ENCODE measurements around the gene SYTL5. TPM values are rescaled to one million over a fixed set of nuclear protein-coding genes. Genes with fewer than 3 reads are reported as not detected.

Gene SYTL5
- total RNA-seq, 1 experiment from 2014 or later: 0.47 TPM

DNA sequence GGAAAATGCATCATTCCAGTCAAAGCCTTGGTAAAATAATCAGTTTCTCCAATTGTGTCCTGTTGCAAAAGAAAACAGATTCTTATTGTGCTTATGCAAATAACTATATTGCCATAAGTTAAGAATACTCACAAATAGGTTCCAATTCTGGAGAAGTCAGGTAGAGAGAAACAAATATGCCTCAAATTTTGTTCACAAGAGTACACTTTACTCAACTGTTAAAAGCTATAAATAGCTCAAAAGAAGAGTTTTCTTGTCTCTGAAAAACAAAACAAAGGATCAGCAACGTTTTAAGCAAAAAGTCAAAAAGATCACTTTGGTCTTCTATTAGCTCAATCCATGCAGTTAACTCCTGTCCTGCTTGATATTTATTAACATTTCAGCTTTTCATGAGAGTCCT is 21.9 kb downstream of the SYTL5 start:
- Mint-ChIP-seq H3K4me3 (ENCODE audit: low read depth, unreplicated experiment) (no peak overlapping the region), H3K4me1 (ENCODE audit: low read depth, unreplicated experiment) (no peaks in the 10 kb centered on the region), H3K36me3 (ENCODE audit: insufficient read depth, unreplicated experiment) (no peaks in the 10 kb centered on the region), H3K9me3 (ENCODE audit: low read depth, unreplicated experiment) (no peaks in the 10 kb centered on the region), H3K27me3 (ENCODE audit: unreplicated experiment) (no peaks in the 10 kb centered on the region), H3K27ac (ENCODE audit: unreplicated experiment) (no peak overlapping the region)
- TF ChIP-seq, protein P1, sequence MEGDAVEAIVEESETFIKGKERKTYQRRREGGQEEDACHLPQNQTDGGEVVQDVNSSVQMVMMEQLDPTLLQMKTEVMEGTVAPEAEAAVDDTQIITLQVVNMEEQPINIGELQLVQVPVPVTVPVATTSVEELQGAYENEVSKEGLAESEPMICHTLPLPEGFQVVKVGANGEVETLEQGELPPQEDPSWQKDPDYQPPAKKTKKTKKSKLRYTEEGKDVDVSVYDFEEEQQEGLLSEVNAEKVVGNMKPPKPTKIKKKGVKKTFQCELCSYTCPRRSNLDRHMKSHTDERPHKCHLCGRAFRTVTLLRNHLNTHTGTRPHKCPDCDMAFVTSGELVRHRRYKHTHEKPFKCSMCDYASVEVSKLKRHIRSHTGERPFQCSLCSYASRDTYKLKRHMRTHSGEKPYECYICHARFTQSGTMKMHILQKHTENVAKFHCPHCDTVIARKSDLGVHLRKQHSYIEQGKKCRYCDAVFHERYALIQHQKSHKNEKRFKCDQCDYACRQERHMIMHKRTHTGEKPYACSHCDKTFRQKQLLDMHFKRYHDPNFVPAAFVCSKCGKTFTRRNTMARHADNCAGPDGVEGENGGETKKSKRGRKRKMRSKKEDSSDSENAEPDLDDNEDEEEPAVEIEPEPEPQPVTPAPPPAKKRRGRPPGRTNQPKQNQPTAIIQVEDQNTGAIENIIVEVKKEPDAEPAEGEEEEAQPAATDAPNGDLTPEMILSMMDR (IDR thresholded peaks at IDR 0.05; ENCODE audit: unreplicated experiment): no peak
- BruUV-seq (replicated peaks): no TSS peak
- intact Hi-C loops (cut with micrococcal nuclease; ENCODE audit: unreplicated experiment): no loop called here
- no peak for DNase-seq
- CTCF ChIA-PET: no interaction called here

DNA sequence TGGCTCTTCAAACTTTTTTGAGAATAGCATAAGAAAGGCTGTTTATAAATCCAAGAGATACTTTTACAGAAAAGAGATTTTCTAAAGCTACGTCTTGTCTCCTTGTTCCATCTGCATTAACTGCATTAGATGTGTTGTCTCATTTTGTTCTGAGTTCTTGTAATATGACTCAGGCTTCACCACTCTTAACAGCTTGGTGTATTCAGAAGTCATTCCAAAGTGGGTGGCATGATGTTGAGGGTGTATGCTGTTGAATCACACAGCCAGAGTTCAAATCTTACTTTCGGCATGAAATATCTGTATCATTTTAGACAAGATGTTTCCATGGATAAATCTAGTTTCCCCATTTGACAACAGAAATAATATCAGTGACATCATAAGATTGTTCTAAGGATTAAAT is 30.1 kb downstream of the SYTL5 start:
- no peak for DNase-seq
- no peaks in the 10 kb centered on the region for H3K9me3 Mint-ChIP-seq (ENCODE audit: low read depth, unreplicated experiment)
- no peak overlapping the region for H3K4me3 Mint-ChIP-seq (ENCODE audit: low read depth, unreplicated experiment)
- H3K4me1 Mint-ChIP-seq (ENCODE audit: low read depth, unreplicated experiment): no peaks in the 10 kb centered on the region
- no TSS peak for BruUV-seq (replicated peaks)
- TF ChIP-seq, protein P1 (IDR thresholded peaks at IDR 0.05; ENCODE audit: unreplicated experiment): no peak
- H3K27ac Mint-ChIP-seq (ENCODE audit: unreplicated experiment): no peak overlapping the region
- H3K36me3 Mint-ChIP-seq (ENCODE audit: insufficient read depth, unreplicated experiment): no peaks in the 10 kb centered on the region
- CTCF ChIA-PET: no interaction called here
- intact Hi-C loops (cut with micrococcal nuclease; ENCODE audit: unreplicated experiment): no loop called here
- H3K27me3 Mint-ChIP-seq (ENCODE audit: unreplicated experiment): no peaks in the 10 kb centered on the region

DNA sequence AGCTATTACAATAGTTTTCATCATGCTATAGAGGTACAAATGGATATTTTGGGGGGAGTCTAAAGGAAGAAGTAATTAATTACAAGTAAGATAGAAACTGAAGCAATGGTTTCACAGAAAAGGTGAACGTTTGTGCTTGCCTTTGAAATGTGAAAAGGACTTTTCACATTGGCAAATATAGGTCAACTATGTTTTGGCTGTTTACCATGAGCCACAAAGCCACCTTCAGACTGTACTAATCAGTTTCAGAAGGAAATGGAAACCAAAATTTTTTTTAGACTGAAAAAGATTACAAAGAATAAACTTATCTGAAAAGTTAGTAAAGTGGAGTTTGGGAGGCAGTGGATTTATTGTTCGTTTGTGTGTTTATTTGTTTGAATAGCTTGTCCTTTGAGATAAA is 32.1 kb downstream of the SYTL5 start:
- intact Hi-C loops (cut with micrococcal nuclease; ENCODE audit: unreplicated experiment): no loop called here
- Mint-ChIP-seq H3K36me3 (ENCODE audit: insufficient read depth, unreplicated experiment) (no peaks in the 10 kb centered on the region), H3K9me3 (ENCODE audit: low read depth, unreplicated experiment) (no peaks in the 10 kb centered on the region), H3K27ac (ENCODE audit: unreplicated experiment) (no peak overlapping the region), H3K4me1 (ENCODE audit: low read depth, unreplicated experiment) (no peaks in the 10 kb centered on the region), H3K27me3 (ENCODE audit: unreplicated experiment) (no peaks in the 10 kb centered on the region), H3K4me3 (ENCODE audit: low read depth, unreplicated experiment) (no peak overlapping the region)
- BruUV-seq (replicated peaks): no TSS peak
- no peak for DNase-seq
- CTCF ChIA-PET: no interaction called here
- TF ChIP-seq, protein P1 (IDR thresholded peaks at IDR 0.05; ENCODE audit: unreplicated experiment): no peak

DNA sequence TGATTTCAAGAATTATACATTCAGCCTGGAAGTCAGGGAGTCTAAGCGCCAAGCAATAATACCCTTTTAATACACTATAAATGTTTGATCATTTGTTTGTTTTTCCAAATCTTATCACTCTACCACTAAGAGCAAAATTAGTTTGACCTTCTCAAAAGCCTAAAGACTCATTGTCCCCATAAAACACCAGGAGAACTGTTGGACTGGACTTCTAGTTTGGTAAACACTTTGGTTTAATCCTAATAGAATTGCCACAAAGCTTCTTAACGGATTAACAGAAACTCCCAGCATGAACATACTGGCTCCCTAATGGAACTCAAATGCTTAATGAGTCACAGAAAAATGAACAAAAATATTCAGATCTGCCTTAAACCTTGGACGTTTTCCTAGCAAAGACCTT is 34.9 kb downstream of the SYTL5 start:
- intact Hi-C loops (cut with micrococcal nuclease; ENCODE audit: unreplicated experiment): no loop called here

More for the DNA sequence above, 34.9 kb downstream of the SYTL5 start:
- CTCF ChIA-PET: no interaction called here
- H3K4me3 Mint-ChIP-seq (ENCODE audit: low read depth, unreplicated experiment): no peak overlapping the region
- no peak overlapping the region for H3K27ac Mint-ChIP-seq (ENCODE audit: unreplicated experiment)
- TF ChIP-seq, protein P1 (IDR thresholded peaks at IDR 0.05; ENCODE audit: unreplicated experiment): no peak
- H3K36me3 Mint-ChIP-seq (ENCODE audit: insufficient read depth, unreplicated experiment): no peaks in the 10 kb centered on the region
- no peak for DNase-seq
- H3K9me3 Mint-ChIP-seq (ENCODE audit: low read depth, unreplicated experiment): no peaks in the 10 kb centered on the region
- no peaks in the 10 kb centered on the region for H3K4me1 Mint-ChIP-seq (ENCODE audit: low read depth, unreplicated experiment)
- no TSS peak for BruUV-seq (replicated peaks)
- H3K27me3 Mint-ChIP-seq (ENCODE audit: unreplicated experiment): no peaks in the 10 kb centered on the region

All from Calu3 (cell line).